Activated naive CD4-positive, alpha-beta T cell (primary cell): ENCODE results near the gene RELL1.

ENCODE experiments used
- DNase-seq, 4 experiments: peaks; one replicate each; lab custom pipeline; 2025; lab: John Stamatoyannopoulos, UW

RELL1 gene

GRCh38 chr4:37635155-37635554, 51.0 kb downstream of the RELL1 start:
- DNase-seq, result no peak

GRCh38 chr4:37634180-37634579, 52.0 kb downstream of the RELL1 start:
- no peak for DNase-seq

GRCh38 chr4:37632836-37633235, 53.3 kb downstream of the RELL1 start:
- no peak for DNase-seq

GRCh38 chr4:37631551-37631950, 54.6 kb downstream of the RELL1 start:
- DNase-seq, result no peak

GRCh38 chr4:37629713-37630112, 56.5 kb downstream of the RELL1 start:
- no peak for DNase-seq

- no peak for DNase-seq
Observed at GRCh38 chr4:37628977-37629609, 57.1 kb downstream of the RELL1 start.

- DNase-seq, result no peak
Observed at GRCh38 chr4:37627263-37627662, 58.9 kb downstream of the RELL1 start.

- no peak for DNase-seq
Observed at GRCh38 chr4:37625499-37625898, 60.7 kb downstream of the RELL1 start.

- DNase-seq, result no peak
Observed at GRCh38 chr4:37623940-37624339, 62.2 kb downstream of the RELL1 start.

GRCh38 chr4:37623125-37623524, 63.1 kb downstream of the RELL1 start:
- DNase-seq, result no peak

- DNase-seq, result no peak
Observed at GRCh38 chr4:37620176-37620575, 66.0 kb downstream of the RELL1 start.

GRCh38 chr4:37615720-37616063, 70.5 kb downstream of the RELL1 start:
- DNase-seq, result no peak

GRCh38 chr4:37615059-37615719, 71.0 kb downstream of the RELL1 start:
- DNase-seq, result no peak

GRCh38 chr4:37612811-37613210, 73.4 kb downstream of the RELL1 start:
- no peak for DNase-seq

GRCh38 chr4:37609626-37610025, 76.5 kb downstream of the RELL1 start:
- DNase-seq, result no peak

- no peak for DNase-seq
Observed at GRCh38 chr4:37607018-37607417, 79.2 kb downstream of the RELL1 start.

- no peak for DNase-seq
Observed at GRCh38 chr4:37605843-37606565, 80.2 kb downstream of the RELL1 start.

- no peak for DNase-seq
Observed at GRCh38 chr4:37604461-37604860, 81.7 kb downstream of the RELL1 start.

GRCh38 chr4:37603711-37604110, 82.5 kb downstream of the RELL1 start:
- no peak for DNase-seq

- DNase-seq, result peak; percentile 36 to 69 (median 60)
Observed at GRCh38 chr4:37603070-37603468, 83.1 kb downstream of the RELL1 start.

- DNase-seq, result no peak
Observed at GRCh38 chr4:37602454-37603069, 83.6 kb downstream of the RELL1 start.

- no peak for DNase-seq
Observed at GRCh38 chr4:37601531-37601930, 84.6 kb downstream of the RELL1 start.
